Vagina (tissue), 2 donors: ENCODE results near the gene VILL.

Experiments used
- CTCF ChIP-seq, 3 experiments: fragments of 450-650 bp in 2 of 3; fragments of 200-600 bp in 1 of 3; sonication (generic) in 1 of 3; IDR thresholded peaks; one replicate each; pipeline ENCODE4 v1.5.1; 2017 to 2019; ENCODE audit warnings: antibody characterized with exemption in 3 of 3, mild to moderate bottlenecking in 2 of 3, moderate library complexity in 2 of 3
- POLR2AphosphoS5 ChIP-seq, 2 donors: sonication (generic); formaldehyde crosslinking; IDR thresholded peaks; one replicate each; pipeline ENCODE4 v1.9.0; 2017; ENCODE audit warnings: antibody characterized with exemption in 2 of 2, mild to moderate bottlenecking in 2 of 2, low read depth in 1 of 2; ENCODE audit not compliant: insufficient read depth in 1 of 2

GRCh38 chr3:37982331-37982730 lies 8.3 kb upstream of the VILL start:
- TF ChIP-seq CTCF (IDR thresholded peaks at IDR 0.05) (no peak), POLR2AphosphoS5 (IDR thresholded peaks at IDR 0.05; ENCODE audit: insufficient read depth in 1 of 2, low read depth in 1 of 2) (no peak)
